Measurements from ENCODE around the gene CENPVL3. TPM values are rescaled to one million over a fixed set of nuclear protein-coding genes. Genes with fewer than 3 reads are reported as not detected.

Gene CENPVL3
- total RNA-seq, 1 donor from 2014 or later, result not detected

- Histone ChIP-seq H3K4me1 (no peaks in the 10 kb centered on the region), H3K9me3 (no peaks in the 10 kb centered on the region), H3K27me3 (ENCODE audit: low read depth) (no peaks in the 10 kb centered on the region), H3K4me3 (no peak overlapping the region), H3K36me3 (no peaks in the 10 kb centered on the region), H3K27ac (no peak overlapping the region)
- DNase-seq (no peak), ATAC-seq (no peak)
- no peak for TF ChIP-seq CTCF (IDR thresholded peaks at IDR 0.05)
- intact Hi-C loops (cut with DNase I), result no loop called here
Measured at GRCh38 chrX:51608766-51609165, 9.9 kb downstream of the CENPVL3 start.

GRCh38 chrX:51608126-51608525, 10.6 kb downstream of the CENPVL3 start:
- ATAC-seq (no peak), DNase-seq (no peak)
- Histone ChIP-seq H3K9me3 (no peaks in the 10 kb centered on the region), H3K36me3 (no peaks in the 10 kb centered on the region), H3K27me3 (ENCODE audit: low read depth) (no peaks in the 10 kb centered on the region), H3K4me3 (no peak overlapping the region), H3K27ac (no peak overlapping the region), H3K4me1 (no peaks in the 10 kb centered on the region)
- intact Hi-C loops (cut with DNase I), result no loop called here
- no peak for TF ChIP-seq CTCF (IDR thresholded peaks at IDR 0.05)

GRCh38 chrX:51606446-51606845, 12.3 kb downstream of the CENPVL3 start:
- H3K4me1 ChIP-seq, result no peaks in the 10 kb centered on the region
- no peaks in the 10 kb centered on the region for H3K36me3 ChIP-seq
- DNase-seq (no peak), ATAC-seq (no peak)
- no peak for TF ChIP-seq CTCF (IDR thresholded peaks at IDR 0.05)
- H3K4me3 ChIP-seq, result no peak overlapping the region
- intact Hi-C loops (cut with DNase I), result no loop called here
- no peaks in the 10 kb centered on the region for H3K9me3 ChIP-seq
- no peaks in the 10 kb centered on the region for H3K27me3 ChIP-seq (ENCODE audit: low read depth)
- H3K27ac ChIP-seq, result no peak overlapping the region

- no peaks in the 10 kb centered on the region for H3K4me1 ChIP-seq
- H3K27me3 ChIP-seq (ENCODE audit: low read depth), result no peaks in the 10 kb centered on the region
- intact Hi-C loops (cut with DNase I), result no loop called here
Measured at GRCh38 chrX:51598899-51599298, 19.8 kb downstream of the CENPVL3 start.

GRCh38 chrX:51571874-51572273, 46.8 kb downstream of the CENPVL3 start:
- DNase-seq (no peak), ATAC-seq (no peak)
- H3K9me3 ChIP-seq, result no peaks in the 10 kb centered on the region
- intact Hi-C loops (cut with DNase I), result no loop called here
- no peak overlapping the region for H3K4me3 ChIP-seq
- H3K27ac ChIP-seq, result no peak overlapping the region
- no peaks in the 10 kb centered on the region for H3K36me3 ChIP-seq
- no peak for TF ChIP-seq CTCF (IDR thresholded peaks at IDR 0.05)
- H3K4me1 ChIP-seq, result no peaks in the 10 kb centered on the region
- H3K27me3 ChIP-seq (ENCODE audit: low read depth), result no peaks in the 10 kb centered on the region

More at GRCh38 chrX:51598899-51599298, 19.8 kb downstream of the CENPVL3 start:
- H3K4me3 ChIP-seq, result no peak overlapping the region
- no peaks in the 10 kb centered on the region for H3K36me3 ChIP-seq
- TF ChIP-seq CTCF (IDR thresholded peaks at IDR 0.05), result no peak
- ATAC-seq (no peak), DNase-seq (no peak)
- no peak overlapping the region for H3K27ac ChIP-seq
- no peaks in the 10 kb centered on the region for H3K9me3 ChIP-seq

GRCh38 chrX:51569561-51569960, 49.2 kb downstream of the CENPVL3 start:
- intact Hi-C loops (cut with DNase I), result no loop called here
- Histone ChIP-seq H3K9me3 (no peaks in the 10 kb centered on the region), H3K27me3 (ENCODE audit: low read depth) (no peaks in the 10 kb centered on the region), H3K4me1 (no peaks in the 10 kb centered on the region), H3K4me3 (no peak overlapping the region), H3K36me3 (no peaks in the 10 kb centered on the region), H3K27ac (no peak overlapping the region)
- ATAC-seq (no peak), DNase-seq (no peak)
- no peak for TF ChIP-seq CTCF (IDR thresholded peaks at IDR 0.05)

Measured in lower lobe of right lung (tissue), 2 donors.